HepG2 (cell line): ENCODE measurements around the gene HIF1AN. TPM values are rescaled to one million over a fixed set of nuclear protein-coding genes. Genes with fewer than 3 reads are reported as not detected.
A peak's percentile ranks its signal among the peaks of the same experiment; 100 is the strongest.

Experiments
- JUNB ChIP-seq: sonication (generic); formaldehyde crosslinking; IDR thresholded peaks from 2 replicates; pipeline ENCODE4 v1.8.0; 2022; ENCODE audit warnings: missing genetic modification reagents, mild to moderate bottlenecking, borderline replicate concordance
- KLF12 ChIP-seq: sonication (generic); formaldehyde crosslinking; IDR thresholded peaks from 2 replicates; pipeline ENCODE4 v1.4.0; 2020; ENCODE audit warnings: missing genetic modification reagents, borderline replicate concordance
- MED1 ChIP-seq: sonication (generic); formaldehyde crosslinking; IDR thresholded peaks from 2 replicates; pipeline ENCODE4 v1.4.0; 2020; ENCODE audit warnings: missing genetic modification reagents
- SRF ChIP-seq: IDR thresholded peaks from 2 replicates; pipeline ENCODE4 v1.6.1; 2011; ENCODE audit warnings: mild to moderate bottlenecking, low read depth, low read length, moderate library complexity
- STAG1 ChIP-seq: sonication (generic); formaldehyde crosslinking; IDR thresholded peaks from 2 replicates; pipeline ENCODE4 v1.4.0; 2020; ENCODE audit warnings: missing genetic modification reagents
- ZNF430 ChIP-seq: sonication (generic); formaldehyde crosslinking; IDR thresholded peaks from 2 replicates; pipeline ENCODE4 v1.9.0; 2021; ENCODE audit warnings: mild to moderate bottlenecking, missing genetic modification reagents
- ZNF563 ChIP-seq: sonication (generic); formaldehyde crosslinking; IDR thresholded peaks from 2 replicates; pipeline ENCODE4 v1.8.0; 2022; ENCODE audit warnings: mild to moderate bottlenecking, moderate library complexity, missing genetic modification reagents
- ZSCAN12 ChIP-seq: sonication (generic); formaldehyde crosslinking; IDR thresholded peaks from 2 replicates; pipeline ENCODE4 v1.9.0; 2021; ENCODE audit warnings: mild to moderate bottlenecking, missing genetic modification reagents
- polyA plus RNA-seq, 8 experiments: library from polyadenylated mRNA; depleted of rRNA in 3 of 8; stranded (reverse) in 7 of 8; unstranded in 1 of 8; fragments of >200 nt; fragmentation: Illumina TruSeq in 4 of 8; extraction: Trizol in 4 of 8; gene quantifications; 2 replicates each; pipeline versions ENCODE4 v1.2.1 to v1.2.3, GENCODE V29; 2011 to 2016; ENCODE audit warnings: low read depth in 4 of 8, missing spikeins in 1 of 8, mixed read lengths in 1 of 8; ENCODE audit not compliant: insufficient read depth in 1 of 8
- total RNA-seq, 5 experiments: library from RNA; depleted of rRNA; stranded (reverse); fragments of >200 nt; fragmentation: Illumina TruSeq; extraction: Trizol; gene quantifications; 2 replicates each; pipeline ENCODE4 v1.2.3, GENCODE V29; 2016; ENCODE audit warnings: low read depth in 1 of 5
- TF ChIP-seq, protein P1 (sequence below): sonication (generic); formaldehyde crosslinking; IDR thresholded peaks from 2 replicates; pipeline ENCODE4 v1.5.0; 2020; ENCODE audit warnings: mild to moderate bottlenecking, missing genetic modification reagents, moderate library complexity
- TF ChIP-seq, protein P2 (sequence below): sonication (generic); IDR thresholded peaks from 2 replicates; pipeline ENCODE4 v1.6.1; 2016; ENCODE audit warnings: low read depth, borderline replicate concordance
- TF ChIP-seq, protein P3 (sequence below): sonication (generic); formaldehyde crosslinking; IDR thresholded peaks from 2 replicates; pipeline ENCODE4 v1.5.0; 2020; ENCODE audit warnings: missing genetic modification reagents
- TF ChIP-seq, protein P4 (sequence below): sonication (generic); formaldehyde crosslinking; IDR thresholded peaks from 2 replicates; pipeline ENCODE4 v1.4.0; 2020; ENCODE audit warnings: missing genetic modification reagents
- TF ChIP-seq, protein P5 (sequence below): sonication (generic); formaldehyde crosslinking; IDR thresholded peaks from 2 replicates; pipeline ENCODE4 v1.5.0; 2020; ENCODE audit warnings: mild to moderate bottlenecking, missing genetic modification reagents
- TF ChIP-seq, protein P6 (sequence below): sonication (generic); formaldehyde crosslinking; IDR thresholded peaks from 2 replicates; pipeline ENCODE4 v1.5.0; 2020; ENCODE audit warnings: missing genetic modification reagents
- TF ChIP-seq, protein P7 (sequence below), 2 experiments: sonication (generic) in 1 of 2; formaldehyde crosslinking in 1 of 2; IDR thresholded peaks; 2 replicates each; pipeline versions ENCODE4 v1.4.0 to v1.6.1; 2018 to 2020; ENCODE audit warnings: missing genetic modification reagents in 2 of 2, borderline replicate concordance in 1 of 2, low read depth in 1 of 2, mild to moderate bottlenecking in 1 of 2, missing biosample characterization in 1 of 2
- TF ChIP-seq, protein P8 (sequence below): sonication (generic); formaldehyde crosslinking; IDR thresholded peaks from 2 replicates; pipeline ENCODE4 v1.4.0; 2020; ENCODE audit warnings: missing genetic modification reagents

Gene HIF1AN
- total and polyA plus RNA-seq, 2 of the 13 experiments (the other 11 are each of a cell fraction or from before 2014, with no cell fraction given), result 8.6 to 10.7 TPM

DNA sequence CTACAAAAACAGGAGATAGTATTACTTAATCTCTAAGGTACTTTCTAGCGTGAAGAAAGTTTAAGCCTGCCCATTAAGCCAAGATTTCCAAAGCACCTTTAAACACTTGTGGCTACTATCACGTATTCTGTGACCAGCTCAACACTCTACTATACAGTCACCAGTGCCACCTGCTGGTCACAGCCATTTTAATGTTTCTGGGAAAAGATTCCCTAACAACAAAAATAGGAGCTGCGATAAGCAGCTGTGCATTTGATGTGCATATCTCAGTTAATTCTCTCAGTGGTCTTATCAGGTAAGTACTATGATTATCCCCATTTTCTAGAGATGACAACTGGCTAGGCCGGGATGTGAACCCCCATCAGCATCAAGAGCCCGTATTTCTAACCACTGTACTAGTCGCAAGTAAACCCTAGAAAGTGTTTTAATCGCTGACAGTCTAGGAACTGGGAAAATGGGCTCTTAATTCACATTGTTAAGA lies 16.9 kb upstream of the HIF1AN start (continued):
- TF ChIP-seq, protein P1, sequence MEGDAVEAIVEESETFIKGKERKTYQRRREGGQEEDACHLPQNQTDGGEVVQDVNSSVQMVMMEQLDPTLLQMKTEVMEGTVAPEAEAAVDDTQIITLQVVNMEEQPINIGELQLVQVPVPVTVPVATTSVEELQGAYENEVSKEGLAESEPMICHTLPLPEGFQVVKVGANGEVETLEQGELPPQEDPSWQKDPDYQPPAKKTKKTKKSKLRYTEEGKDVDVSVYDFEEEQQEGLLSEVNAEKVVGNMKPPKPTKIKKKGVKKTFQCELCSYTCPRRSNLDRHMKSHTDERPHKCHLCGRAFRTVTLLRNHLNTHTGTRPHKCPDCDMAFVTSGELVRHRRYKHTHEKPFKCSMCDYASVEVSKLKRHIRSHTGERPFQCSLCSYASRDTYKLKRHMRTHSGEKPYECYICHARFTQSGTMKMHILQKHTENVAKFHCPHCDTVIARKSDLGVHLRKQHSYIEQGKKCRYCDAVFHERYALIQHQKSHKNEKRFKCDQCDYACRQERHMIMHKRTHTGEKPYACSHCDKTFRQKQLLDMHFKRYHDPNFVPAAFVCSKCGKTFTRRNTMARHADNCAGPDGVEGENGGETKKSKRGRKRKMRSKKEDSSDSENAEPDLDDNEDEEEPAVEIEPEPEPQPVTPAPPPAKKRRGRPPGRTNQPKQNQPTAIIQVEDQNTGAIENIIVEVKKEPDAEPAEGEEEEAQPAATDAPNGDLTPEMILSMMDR, result peak; percentile 77
- TF ChIP-seq ZNF563 (no peak), MED1 (no peak), ZNF430 (CRISPR knock-in tag) (no peak), STAG1 (CRISPR knock-in tag) (peak; percentile 70), JUNB (CRISPR knock-in tag) (no peak), ZSCAN12 (CRISPR knock-in tag) (no peak), SRF (no peak), KLF12 (CRISPR knock-in tag) (no peak)
- TF ChIP-seq, protein P2, sequence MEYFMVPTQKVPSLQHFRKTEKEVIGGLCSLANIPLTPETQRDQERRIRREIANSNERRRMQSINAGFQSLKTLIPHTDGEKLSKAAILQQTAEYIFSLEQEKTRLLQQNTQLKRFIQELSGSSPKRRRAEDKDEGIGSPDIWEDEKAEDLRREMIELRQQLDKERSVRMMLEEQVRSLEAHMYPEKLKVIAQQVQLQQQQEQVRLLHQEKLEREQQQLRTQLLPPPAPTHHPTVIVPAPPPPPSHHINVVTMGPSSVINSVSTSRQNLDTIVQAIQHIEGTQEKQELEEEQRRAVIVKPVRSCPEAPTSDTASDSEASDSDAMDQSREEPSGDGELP, result no peak
- TF ChIP-seq, protein P3, sequence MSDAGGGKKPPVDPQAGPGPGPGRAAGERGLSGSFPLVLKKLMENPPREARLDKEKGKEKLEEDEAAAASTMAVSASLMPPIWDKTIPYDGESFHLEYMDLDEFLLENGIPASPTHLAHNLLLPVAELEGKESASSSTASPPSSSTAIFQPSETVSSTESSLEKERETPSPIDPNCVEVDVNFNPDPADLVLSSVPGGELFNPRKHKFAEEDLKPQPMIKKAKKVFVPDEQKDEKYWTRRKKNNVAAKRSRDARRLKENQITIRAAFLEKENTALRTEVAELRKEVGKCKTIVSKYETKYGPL (CRISPR knock-in tag), result no peak
- TF ChIP-seq, protein P4, sequence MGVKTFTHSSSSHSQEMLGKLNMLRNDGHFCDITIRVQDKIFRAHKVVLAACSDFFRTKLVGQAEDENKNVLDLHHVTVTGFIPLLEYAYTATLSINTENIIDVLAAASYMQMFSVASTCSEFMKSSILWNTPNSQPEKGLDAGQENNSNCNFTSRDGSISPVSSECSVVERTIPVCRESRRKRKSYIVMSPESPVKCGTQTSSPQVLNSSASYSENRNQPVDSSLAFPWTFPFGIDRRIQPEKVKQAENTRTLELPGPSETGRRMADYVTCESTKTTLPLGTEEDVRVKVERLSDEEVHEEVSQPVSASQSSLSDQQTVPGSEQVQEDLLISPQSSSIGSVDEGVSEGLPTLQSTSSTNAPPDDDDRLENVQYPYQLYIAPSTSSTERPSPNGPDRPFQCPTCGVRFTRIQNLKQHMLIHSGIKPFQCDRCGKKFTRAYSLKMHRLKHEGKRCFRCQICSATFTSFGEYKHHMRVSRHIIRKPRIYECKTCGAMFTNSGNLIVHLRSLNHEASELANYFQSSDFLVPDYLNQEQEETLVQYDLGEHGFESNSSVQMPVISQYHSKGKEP, result no peak
- TF ChIP-seq, protein P5, sequence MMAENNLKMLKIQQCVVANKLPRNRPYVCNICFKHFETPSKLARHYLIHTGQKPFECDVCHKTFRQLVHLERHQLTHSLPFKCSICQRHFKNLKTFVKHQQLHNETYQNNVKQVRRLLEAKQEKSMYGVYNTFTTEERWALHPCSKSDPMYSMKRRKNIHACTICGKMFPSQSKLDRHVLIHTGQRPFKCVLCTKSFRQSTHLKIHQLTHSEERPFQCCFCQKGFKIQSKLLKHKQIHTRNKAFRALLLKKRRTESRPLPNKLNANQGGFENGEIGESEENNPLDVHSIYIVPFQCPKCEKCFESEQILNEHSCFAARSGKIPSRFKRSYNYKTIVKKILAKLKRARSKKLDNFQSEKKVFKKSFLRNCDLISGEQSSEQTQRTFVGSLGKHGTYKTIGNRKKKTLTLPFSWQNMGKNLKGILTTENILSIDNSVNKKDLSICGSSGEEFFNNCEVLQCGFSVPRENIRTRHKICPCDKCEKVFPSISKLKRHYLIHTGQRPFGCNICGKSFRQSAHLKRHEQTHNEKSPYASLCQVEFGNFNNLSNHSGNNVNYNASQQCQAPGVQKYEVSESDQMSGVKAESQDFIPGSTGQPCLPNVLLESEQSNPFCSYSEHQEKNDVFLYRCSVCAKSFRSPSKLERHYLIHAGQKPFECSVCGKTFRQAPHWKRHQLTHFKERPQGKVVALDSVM (CRISPR knock-in tag), result no peak
- TF ChIP-seq, protein P6, sequence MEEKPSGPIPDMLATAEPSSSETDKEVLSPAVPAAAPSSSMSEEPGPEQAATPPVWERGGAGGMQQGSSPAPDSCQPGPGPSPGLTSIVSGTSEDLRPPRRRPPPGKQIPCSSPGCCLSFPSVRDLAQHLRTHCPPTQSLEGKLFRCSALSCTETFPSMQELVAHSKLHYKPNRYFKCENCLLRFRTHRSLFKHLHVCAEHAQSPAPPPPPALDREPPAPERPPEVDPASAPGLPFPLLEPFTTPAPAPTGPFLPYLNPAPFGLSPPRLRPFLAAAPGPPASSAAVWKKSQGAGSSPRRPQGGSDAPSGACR (CRISPR knock-in tag), result no peak
- TF ChIP-seq, protein P7, sequence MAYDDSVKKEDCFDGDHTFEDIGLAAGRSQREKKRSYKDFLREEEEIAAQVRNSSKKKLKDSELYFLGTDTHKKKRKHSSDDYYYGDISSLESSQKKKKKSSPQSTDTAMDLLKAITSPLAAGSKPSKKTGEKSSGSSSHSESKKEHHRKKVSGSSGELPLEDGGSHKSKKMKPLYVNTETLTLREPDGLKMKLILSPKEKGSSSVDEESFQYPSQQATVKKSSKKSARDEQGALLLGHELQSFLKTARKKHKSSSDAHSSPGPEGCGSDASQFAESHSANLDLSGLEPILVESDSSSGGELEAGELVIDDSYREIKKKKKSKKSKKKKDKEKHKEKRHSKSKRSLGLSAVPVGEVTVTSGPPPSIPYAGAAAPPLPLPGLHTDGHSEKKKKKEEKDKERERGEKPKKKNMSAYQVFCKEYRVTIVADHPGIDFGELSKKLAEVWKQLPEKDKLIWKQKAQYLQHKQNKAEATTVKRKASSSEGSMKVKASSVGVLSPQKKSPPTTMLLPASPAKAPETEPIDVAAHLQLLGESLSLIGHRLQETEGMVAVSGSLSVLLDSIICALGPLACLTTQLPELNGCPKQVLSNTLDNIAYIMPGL (CRISPR knock-in tag; IDR thresholded peaks at IDR 0.05; ENCODE audit: borderline replicate concordance in 1 of 2, low read depth in 1 of 2), result no peak
- TF ChIP-seq, protein P8, sequence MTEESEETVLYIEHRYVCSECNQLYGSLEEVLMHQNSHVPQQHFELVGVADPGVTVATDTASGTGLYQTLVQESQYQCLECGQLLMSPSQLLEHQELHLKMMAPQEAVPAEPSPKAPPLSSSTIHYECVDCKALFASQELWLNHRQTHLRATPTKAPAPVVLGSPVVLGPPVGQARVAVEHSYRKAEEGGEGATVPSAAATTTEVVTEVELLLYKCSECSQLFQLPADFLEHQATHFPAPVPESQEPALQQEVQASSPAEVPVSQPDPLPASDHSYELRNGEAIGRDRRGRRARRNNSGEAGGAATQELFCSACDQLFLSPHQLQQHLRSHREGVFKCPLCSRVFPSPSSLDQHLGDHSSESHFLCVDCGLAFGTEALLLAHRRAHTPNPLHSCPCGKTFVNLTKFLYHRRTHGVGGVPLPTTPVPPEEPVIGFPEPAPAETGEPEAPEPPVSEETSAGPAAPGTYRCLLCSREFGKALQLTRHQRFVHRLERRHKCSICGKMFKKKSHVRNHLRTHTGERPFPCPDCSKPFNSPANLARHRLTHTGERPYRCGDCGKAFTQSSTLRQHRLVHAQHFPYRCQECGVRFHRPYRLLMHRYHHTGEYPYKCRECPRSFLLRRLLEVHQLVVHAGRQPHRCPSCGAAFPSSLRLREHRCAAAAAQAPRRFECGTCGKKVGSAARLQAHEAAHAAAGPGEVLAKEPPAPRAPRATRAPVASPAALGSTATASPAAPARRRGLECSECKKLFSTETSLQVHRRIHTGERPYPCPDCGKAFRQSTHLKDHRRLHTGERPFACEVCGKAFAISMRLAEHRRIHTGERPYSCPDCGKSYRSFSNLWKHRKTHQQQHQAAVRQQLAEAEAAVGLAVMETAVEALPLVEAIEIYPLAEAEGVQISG (CRISPR knock-in tag), result no peak
